ENCODE results near the gene TLR1.
A peak's percentile ranks its signal among the peaks of the same experiment; 100 is the strongest.
"Not testable (repeated sequence)": the region's sequence is repeated elsewhere in the genome, so short reads cannot be mapped to it uniquely, and the experiment has no call there.

The TLR1 gene

GRCh38 chr4:38775326-38775725 is 29.3 kb downstream of the TLR1 start:
- no peaks in the 10 kb centered on the region for H3K36me3 ChIP-seq (ENCODE audit: control insufficient read depth in 1 of 2, insufficient read depth in 2 of 2, low read depth in 1 of 2, low read length in 2 of 2)
- H4K91ac ChIP-seq (ENCODE audit: low read length), result no peak overlapping the region
- DNase-seq, result no peak
- no peak overlapping the region for H3K4me2 ChIP-seq (ENCODE audit: low read length, poor library complexity, severe bottlenecking)
- no peaks in the 10 kb centered on the region for H3K4me1 ChIP-seq (ENCODE audit: control insufficient read depth, insufficient read depth, low read depth, low read length)
- H3K23ac ChIP-seq (ENCODE audit: low read length in 2 of 2), result no peak overlapping the region
- no peak overlapping the region for H3K4me3 ChIP-seq (ENCODE audit: insufficient read depth in 1 of 2, low read depth in 1 of 2, low read length in 2 of 2)
- no peaks in the 10 kb centered on the region for H3K79me1 ChIP-seq (replicated peaks; ENCODE audit: low read length, poor library complexity, severe bottlenecking)
- H2BK5ac ChIP-seq (ENCODE audit: low read depth, low read length, poor library complexity, severe bottlenecking), result no peak overlapping the region
- no peak overlapping the region for H2AFZ ChIP-seq (ENCODE audit: low read depth, low read length)
- no peak overlapping the region for H3K18ac ChIP-seq (ENCODE audit: low read depth in 1 of 2, low read length in 2 of 2)
- H3K27ac ChIP-seq (ENCODE audit: low read length, poor library complexity, severe bottlenecking), result no peak overlapping the region
- no peak overlapping the region for H4K8ac ChIP-seq (ENCODE audit: low read length)
- no peak overlapping the region for H3K4ac ChIP-seq (ENCODE audit: low read depth in 1 of 2, low read length in 2 of 2)
- H2BK120ac ChIP-seq (ENCODE audit: low read depth, low read length), result no peak overlapping the region
- H3K9ac ChIP-seq (ENCODE audit: low read length), result no peak overlapping the region
- H3K14ac ChIP-seq (ENCODE audit: low read length in 2 of 2), result no peak overlapping the region
- no peak overlapping the region for H2BK12ac ChIP-seq (ENCODE audit: low read length in 2 of 2)
- H3K27me3 ChIP-seq (ENCODE audit: control insufficient read depth in 1 of 2, insufficient read depth in 1 of 2, low read length in 2 of 2), result no peaks in the 10 kb centered on the region
- H2BK15ac ChIP-seq (ENCODE audit: low read depth, poor library complexity, severe bottlenecking), result no peak overlapping the region
- no peaks in the 10 kb centered on the region for H3K9me3 ChIP-seq (ENCODE audit: control insufficient read depth, low read length)
- no peak overlapping the region for H2AK5ac ChIP-seq (ENCODE audit: low read length, severe bottlenecking)
- 75% methylated on average over 2 of the region's 2 CpGs for WGBS

DNA sequence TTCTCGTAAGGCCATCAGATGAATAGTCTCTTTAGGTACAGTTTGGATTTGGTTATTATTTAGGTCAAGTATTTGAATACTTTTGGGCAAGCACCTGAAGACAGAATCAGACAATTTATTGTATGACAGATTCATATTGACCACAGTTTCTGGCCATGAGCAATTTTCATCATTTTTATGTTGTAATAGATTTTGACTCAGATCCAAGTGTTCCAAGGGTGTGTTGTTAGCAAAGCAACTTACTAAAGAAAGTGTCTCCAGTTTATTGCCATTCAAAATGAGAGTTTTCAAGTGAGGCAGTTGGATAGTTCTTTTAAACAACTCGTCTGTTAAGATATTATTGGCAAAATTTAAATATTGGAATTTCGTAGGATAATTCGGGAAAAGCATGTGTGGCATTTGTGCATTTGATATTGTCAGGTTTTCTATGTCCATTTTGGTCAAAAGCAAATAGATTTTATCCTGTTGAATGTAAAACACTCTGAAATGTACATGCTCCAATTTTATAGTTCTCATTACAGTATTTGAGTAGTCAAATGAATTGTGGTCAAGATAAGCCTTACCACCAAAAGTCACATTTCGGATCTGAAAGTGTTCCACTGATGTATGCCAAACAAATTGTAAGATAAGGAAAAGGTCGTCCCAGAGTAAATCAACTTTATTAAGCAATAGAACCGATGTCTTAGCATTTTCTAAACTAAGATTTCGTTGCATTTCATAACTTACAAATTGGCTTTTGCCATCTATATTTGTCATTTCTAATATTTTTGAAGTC is 30.2 kb downstream of the TLR1 start:
- Histone ChIP-seq H3K9me3 (ENCODE audit: control insufficient read depth, low read length) (no peaks in the 10 kb centered on the region), H3K27ac (ENCODE audit: low read length, poor library complexity, severe bottlenecking) (no peak overlapping the region), H3K14ac (ENCODE audit: low read length in 2 of 2) (no peak overlapping the region), H3K79me1 (replicated peaks; ENCODE audit: low read length, poor library complexity, severe bottlenecking) (no peaks in the 10 kb centered on the region), H4K8ac (ENCODE audit: low read length) (no peak overlapping the region), H2BK120ac (ENCODE audit: low read depth, low read length) (no peak overlapping the region), H3K9ac (ENCODE audit: low read length) (no peak overlapping the region), H3K18ac (ENCODE audit: low read depth in 1 of 2, low read length in 2 of 2) (no peak overlapping the region), H3K23ac (ENCODE audit: low read length in 2 of 2) (no peak overlapping the region), H3K36me3 (ENCODE audit: control insufficient read depth in 1 of 2, insufficient read depth in 2 of 2, low read depth in 1 of 2, low read length in 2 of 2) (no peaks in the 10 kb centered on the region), H3K4me3 (ENCODE audit: insufficient read depth in 1 of 2, low read depth in 1 of 2, low read length in 2 of 2) (no peak overlapping the region), H3K4me2 (ENCODE audit: low read length, poor library complexity, severe bottlenecking) (no peak overlapping the region), H2AK5ac (ENCODE audit: low read length, severe bottlenecking) (no peak overlapping the region), H2BK5ac (ENCODE audit: low read depth, low read length, poor library complexity, severe bottlenecking) (no peak overlapping the region), H3K4me1 (ENCODE audit: control insufficient read depth, insufficient read depth, low read depth, low read length) (no peaks in the 10 kb centered on the region), H3K27me3 (ENCODE audit: control insufficient read depth in 1 of 2, insufficient read depth in 1 of 2, low read length in 2 of 2) (no peaks in the 10 kb centered on the region), H4K91ac (ENCODE audit: low read length) (no peak overlapping the region), H2BK15ac (ENCODE audit: low read depth, poor library complexity, severe bottlenecking) (no peak overlapping the region), H2BK12ac (ENCODE audit: low read length in 2 of 2) (no peak overlapping the region), H2AFZ (ENCODE audit: low read depth, low read length) (no peak overlapping the region), H3K4ac (ENCODE audit: low read depth in 1 of 2, low read length in 2 of 2) (no peak overlapping the region)
- DNase-seq, result no peak
- 86% methylated on average over 8 of the region's 8 CpGs for WGBS

DNA sequence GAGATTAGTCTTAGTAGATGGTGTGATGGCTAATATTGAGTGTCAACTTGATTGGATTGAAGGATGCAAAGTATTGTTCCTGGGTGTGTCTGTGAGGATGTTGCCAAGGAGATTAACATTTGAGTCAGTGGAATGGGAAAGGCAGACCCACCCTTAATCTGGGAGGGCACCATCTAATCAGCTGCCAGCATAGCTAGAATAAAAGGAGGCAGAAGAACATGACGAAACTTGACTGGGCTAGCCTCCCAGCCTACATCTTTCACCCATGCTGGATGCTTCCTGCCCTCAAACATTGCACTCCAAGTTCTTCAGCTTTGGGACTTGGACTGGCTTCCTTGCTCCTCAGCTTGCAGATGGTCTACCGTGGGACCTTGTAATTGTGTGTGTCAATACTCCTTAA is 34.3 kb downstream of the TLR1 start:
- 100% methylated on average over 1 of the region's 2 CpGs for WGBS
- not testable (repeated sequence) for H2BK12ac ChIP-seq (ENCODE audit: low read length in 2 of 2); H2AFZ ChIP-seq (ENCODE audit: low read depth, low read length); H2BK5ac ChIP-seq (ENCODE audit: low read depth, low read length, poor library complexity, severe bottlenecking); H4K91ac ChIP-seq (ENCODE audit: low read length); H2AK5ac ChIP-seq (ENCODE audit: low read length, severe bottlenecking); H3K27me3 ChIP-seq (ENCODE audit: control insufficient read depth in 1 of 2, insufficient read depth in 1 of 2, low read length in 2 of 2); H3K4me1 ChIP-seq (ENCODE audit: control insufficient read depth, insufficient read depth, low read depth, low read length); H3K23ac ChIP-seq (ENCODE audit: low read length in 2 of 2); H3K9ac ChIP-seq (ENCODE audit: low read length); H3K4me3 ChIP-seq (ENCODE audit: insufficient read depth in 1 of 2, low read depth in 1 of 2, low read length in 2 of 2); H4K8ac ChIP-seq (ENCODE audit: low read length); H2BK120ac ChIP-seq (ENCODE audit: low read depth, low read length); H3K4me2 ChIP-seq (ENCODE audit: low read length, poor library complexity, severe bottlenecking); H3K14ac ChIP-seq (ENCODE audit: low read length in 2 of 2); H2BK15ac ChIP-seq (ENCODE audit: low read depth, poor library complexity, severe bottlenecking); H3K9me3 ChIP-seq (ENCODE audit: control insufficient read depth, low read length); DNase-seq; H3K36me3 ChIP-seq (ENCODE audit: control insufficient read depth in 1 of 2, insufficient read depth in 2 of 2, low read depth in 1 of 2, low read length in 2 of 2); H3K4ac ChIP-seq (ENCODE audit: low read depth in 1 of 2, low read length in 2 of 2); H3K79me1 ChIP-seq (replicated peaks; ENCODE audit: low read length, poor library complexity, severe bottlenecking); H3K27ac ChIP-seq (ENCODE audit: low read length, poor library complexity, severe bottlenecking); H3K18ac ChIP-seq (ENCODE audit: low read depth in 1 of 2, low read length in 2 of 2)

- Histone ChIP-seq H3K79me1 (replicated peaks; ENCODE audit: low read length, poor library complexity, severe bottlenecking) (no peaks in the 10 kb centered on the region), H2AK5ac (ENCODE audit: low read length, severe bottlenecking) (no peak overlapping the region), H3K27ac (ENCODE audit: low read length, poor library complexity, severe bottlenecking) (no peak overlapping the region), H3K4me2 (ENCODE audit: low read length, poor library complexity, severe bottlenecking) (no peak overlapping the region), H2BK12ac (ENCODE audit: low read length in 2 of 2) (no peak overlapping the region), H3K4me1 (ENCODE audit: control insufficient read depth, insufficient read depth, low read depth, low read length) (peaks cover 5% of the 10 kb centered on the region), H3K14ac (ENCODE audit: low read length in 2 of 2) (no peak overlapping the region), H3K9me3 (ENCODE audit: control insufficient read depth, low read length) (no peaks in the 10 kb centered on the region), H2BK120ac (ENCODE audit: low read depth, low read length) (no peak overlapping the region), H4K8ac (ENCODE audit: low read length) (no peak overlapping the region), H3K18ac (ENCODE audit: low read depth in 1 of 2, low read length in 2 of 2) (no peak overlapping the region), H4K91ac (ENCODE audit: low read length) (no peak overlapping the region), H3K27me3 (ENCODE audit: control insufficient read depth in 1 of 2, insufficient read depth in 1 of 2, low read length in 2 of 2) (no peaks in the 10 kb centered on the region), H2BK5ac (ENCODE audit: low read depth, low read length, poor library complexity, severe bottlenecking) (no peak overlapping the region), H3K4ac (ENCODE audit: low read depth in 1 of 2, low read length in 2 of 2) (no peak overlapping the region), H3K36me3 (ENCODE audit: control insufficient read depth in 1 of 2, insufficient read depth in 2 of 2, low read depth in 1 of 2, low read length in 2 of 2) (no peaks in the 10 kb centered on the region), H3K23ac (ENCODE audit: low read length in 2 of 2) (no peak overlapping the region), H2BK15ac (ENCODE audit: low read depth, poor library complexity, severe bottlenecking) (no peak overlapping the region), H3K9ac (ENCODE audit: low read length) (peak overlapping the region; percentile 53), H3K4me3 (ENCODE audit: insufficient read depth in 1 of 2, low read depth in 1 of 2, low read length in 2 of 2) (no peak overlapping the region), H2AFZ (ENCODE audit: low read depth, low read length) (no peak overlapping the region)
- DNase-seq, result no peak
- 97% methylated on average over 1 of the region's 2 CpGs for WGBS
Measured at GRCh38 chr4:38769857-38770256, 34.7 kb downstream of the TLR1 start.

All from mesenchymal stem cell (in vitro differentiated cells and primary cell).